ENCODE measurements around the gene NUP205.
"Not testable (repeated sequence)": the region's sequence is repeated elsewhere in the genome, so short reads cannot be mapped to it uniquely, and the experiment has no call there.

Gene NUP205

DNA sequence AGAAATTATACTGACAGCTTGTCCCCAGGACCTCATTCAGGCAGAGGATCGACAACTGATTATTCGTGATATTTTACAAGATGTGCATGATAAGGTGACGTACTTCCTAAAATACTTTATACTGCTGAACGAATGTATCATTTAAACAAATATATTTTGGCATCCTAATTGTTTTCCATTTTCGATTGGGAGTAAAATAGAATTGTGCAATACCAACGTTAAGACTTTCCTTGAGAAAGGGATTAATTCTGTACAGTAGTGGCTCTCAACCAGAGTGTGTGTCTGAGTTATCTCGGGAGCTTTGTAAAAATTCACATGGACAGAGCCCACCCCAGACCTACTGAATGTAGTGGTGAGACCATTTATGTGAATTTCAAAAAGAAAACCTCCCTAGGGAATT lies 60.8 kb downstream of the NUP205 start:
- Histone ChIP-seq H3K9ac (ENCODE audit: low read depth in 1 of 2, low read length in 2 of 2) (no peak overlapping the region), H3K36me3 (ENCODE audit: control insufficient read depth in 1 of 2, insufficient read depth in 2 of 2, low read length in 2 of 2) (peaks cover 19 to 60% of the 10 kb centered on the region in 2 donors), H3K27me3 (ENCODE audit: control insufficient read depth in 1 of 2, insufficient read depth in 2 of 2, low read length in 2 of 2) (no peaks in the 10 kb centered on the region), H3K27ac (ENCODE audit: low read depth, low read length) (no peak overlapping the region), H3K4me1 (ENCODE audit: control insufficient read depth in 1 of 2, insufficient read depth in 2 of 2, low read length in 2 of 2) (no peaks in the 10 kb centered on the region), H3K4me3 (ENCODE audit: low read depth in 1 of 2, low read length in 2 of 2) (no peak overlapping the region), H3K9me3 (ENCODE audit: control insufficient read depth in 1 of 2, low read length in 2 of 2) (no peaks in the 10 kb centered on the region)

DNA sequence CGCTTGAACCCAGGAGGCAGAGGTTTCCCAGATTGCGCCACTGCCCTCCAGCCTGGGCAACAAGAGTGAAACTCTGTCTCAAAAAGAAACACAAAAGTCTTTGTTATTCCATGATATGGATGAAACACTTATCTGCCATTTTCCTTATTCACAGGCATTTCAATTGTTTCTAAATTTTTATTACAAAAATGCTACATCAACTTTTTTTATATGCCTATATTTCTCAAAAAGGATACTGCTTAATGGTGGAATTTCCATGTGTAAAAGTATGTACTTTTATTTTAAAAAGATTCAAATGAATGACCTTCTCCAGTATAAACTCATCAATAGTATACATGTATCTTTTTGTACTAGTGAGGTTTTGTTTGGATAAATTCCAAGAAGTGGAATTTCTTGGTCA lies 62.7 kb downstream of the NUP205 start:
- Histone ChIP-seq H3K9me3 (ENCODE audit: control insufficient read depth in 1 of 2, low read length in 2 of 2) (no peaks in the 10 kb centered on the region), H3K27me3 (ENCODE audit: control insufficient read depth in 1 of 2, insufficient read depth in 2 of 2, low read length in 2 of 2) (no peaks in the 10 kb centered on the region), H3K4me1 (ENCODE audit: control insufficient read depth in 1 of 2, insufficient read depth in 2 of 2, low read length in 2 of 2) (no peaks in the 10 kb centered on the region), H3K27ac (ENCODE audit: low read depth, low read length) (no peak overlapping the region), H3K36me3 (ENCODE audit: control insufficient read depth in 1 of 2, insufficient read depth in 2 of 2, low read length in 2 of 2) (peaks cover 25 to 65% of the 10 kb centered on the region in 2 donors), H3K4me3 (ENCODE audit: low read depth in 1 of 2, low read length in 2 of 2) (no peak overlapping the region), H3K9ac (ENCODE audit: low read depth in 1 of 2, low read length in 2 of 2) (no peak overlapping the region)

DNA sequence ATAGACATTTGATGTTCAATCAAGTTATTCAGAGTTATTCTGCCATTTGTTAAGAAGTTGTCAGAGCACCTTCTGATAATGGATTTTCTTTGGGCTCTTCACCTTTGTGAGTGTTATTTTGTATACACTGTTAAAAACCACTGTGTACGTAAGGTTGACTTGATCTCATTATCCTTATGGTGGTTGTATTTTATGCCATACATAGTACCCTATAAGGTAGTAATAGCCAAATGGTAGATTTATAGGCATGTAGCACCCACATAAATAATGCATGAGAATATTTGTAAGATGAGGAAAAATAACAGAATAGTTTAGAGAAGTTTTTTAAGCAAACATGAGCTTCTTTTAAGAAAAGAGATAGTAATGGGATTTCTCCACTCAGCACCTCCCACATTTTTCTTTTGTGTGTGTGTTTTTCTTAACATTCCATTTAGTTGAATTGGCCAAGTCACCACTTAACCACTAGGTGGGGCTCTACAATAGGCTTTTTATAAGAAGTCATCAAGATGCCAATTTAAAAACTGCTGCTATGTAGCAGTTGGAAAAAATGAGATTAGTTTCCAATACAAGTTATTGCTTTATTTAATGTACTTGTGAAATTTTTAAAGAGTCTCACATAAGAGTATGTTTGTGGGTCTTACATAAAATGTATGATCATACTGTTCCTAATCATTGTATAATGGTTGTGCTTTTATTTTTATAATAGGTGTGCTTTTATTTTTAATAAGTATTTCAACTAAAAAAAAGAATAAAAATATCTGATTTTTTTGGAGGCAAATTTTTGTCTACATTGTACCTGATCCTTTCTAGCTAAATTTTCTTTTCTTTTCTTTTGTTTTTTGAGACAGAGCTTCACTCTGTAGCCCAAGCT lies 63.5 kb downstream of the NUP205 start:
- Histone ChIP-seq H3K27ac (ENCODE audit: low read depth, low read length) (no peak overlapping the region), H3K4me1 (ENCODE audit: control insufficient read depth in 1 of 2, insufficient read depth in 2 of 2, low read length in 2 of 2) (no peaks in the 10 kb centered on the region), H3K9me3 (ENCODE audit: control insufficient read depth in 1 of 2, low read length in 2 of 2) (no peaks in the 10 kb centered on the region), H3K9ac (ENCODE audit: low read depth in 1 of 2, low read length in 2 of 2) (no peak overlapping the region), H3K4me3 (ENCODE audit: low read depth in 1 of 2, low read length in 2 of 2) (no peak overlapping the region), H3K36me3 (ENCODE audit: control insufficient read depth in 1 of 2, insufficient read depth in 2 of 2, low read length in 2 of 2) (peaks cover 31 to 67% of the 10 kb centered on the region in 2 donors), H3K27me3 (ENCODE audit: control insufficient read depth in 1 of 2, insufficient read depth in 2 of 2, low read length in 2 of 2) (no peaks in the 10 kb centered on the region)

DNA sequence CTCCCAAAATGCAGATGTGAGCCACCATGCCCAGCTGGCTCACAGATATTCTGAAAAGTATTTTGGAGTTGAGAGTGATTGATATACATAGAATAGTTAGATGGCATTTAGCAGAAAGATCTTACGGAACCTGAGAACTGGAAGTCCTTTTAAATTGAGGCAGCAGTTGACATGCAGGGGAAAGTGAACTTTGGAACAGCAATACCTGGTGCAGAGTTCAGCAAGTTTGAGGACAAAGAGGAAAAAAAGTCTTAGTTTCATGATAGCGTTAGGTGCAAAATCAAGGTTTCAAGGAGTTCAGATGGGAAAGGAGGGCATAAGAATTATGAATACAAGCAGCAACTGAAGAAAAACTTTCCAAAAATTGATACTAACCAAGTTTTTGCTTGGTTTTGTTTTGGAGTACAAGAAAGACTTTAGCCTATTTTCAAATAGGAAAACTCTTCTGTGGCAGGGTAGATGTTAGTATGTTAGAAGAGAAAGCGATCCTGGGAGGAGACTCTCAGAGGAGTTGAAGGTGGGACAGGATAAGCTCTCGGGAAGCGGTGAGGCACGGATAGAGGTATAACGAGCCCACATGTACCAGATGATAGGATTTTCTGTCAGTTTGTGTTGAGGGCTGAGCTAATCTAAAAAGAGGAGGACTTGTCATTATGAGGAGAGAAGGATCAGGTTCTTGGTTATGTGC lies 76.6 kb downstream of the NUP205 start:
- Histone ChIP-seq H3K4me1 (ENCODE audit: control insufficient read depth in 1 of 2, insufficient read depth in 2 of 2, low read length in 2 of 2) (no peaks in the 10 kb centered on the region), H3K36me3 (ENCODE audit: control insufficient read depth in 1 of 2, insufficient read depth in 2 of 2, low read length in 2 of 2) (peaks cover 24 to 58% of the 10 kb centered on the region in 2 donors)

DNA sequence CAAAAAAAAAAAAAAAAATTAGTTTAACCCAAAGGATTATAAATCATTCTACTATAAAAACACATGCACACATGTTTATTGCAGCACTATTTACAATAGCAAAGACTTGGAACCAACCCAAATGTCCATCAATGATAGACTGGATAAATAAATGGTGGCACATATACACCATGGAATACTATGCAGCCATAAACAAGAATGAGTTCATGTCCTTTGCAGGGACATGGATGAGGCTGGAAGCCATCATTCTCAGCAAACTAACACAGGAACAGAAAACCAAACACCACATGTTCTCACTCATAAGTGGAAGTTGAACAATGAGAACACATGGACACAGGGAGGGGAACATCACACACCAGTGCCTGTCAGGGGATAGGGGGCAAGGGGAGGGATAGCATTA lies 82.0 kb downstream of the NUP205 start:
- H3K4me3 ChIP-seq (ENCODE audit: low read depth in 1 of 2, low read length in 2 of 2); H3K27ac ChIP-seq (ENCODE audit: low read depth, low read length); H3K4me1 ChIP-seq (ENCODE audit: control insufficient read depth in 1 of 2, insufficient read depth in 2 of 2, low read length in 2 of 2); H3K9ac ChIP-seq (ENCODE audit: low read depth in 1 of 2, low read length in 2 of 2); H3K9me3 ChIP-seq (ENCODE audit: control insufficient read depth in 1 of 2, low read length in 2 of 2); H3K27me3 ChIP-seq (ENCODE audit: control insufficient read depth in 1 of 2, insufficient read depth in 2 of 2, low read length in 2 of 2): not testable (repeated sequence)
- peaks cover 41 to 63% of the 10 kb centered on the region in 2 donors for H3K36me3 ChIP-seq (ENCODE audit: control insufficient read depth in 1 of 2, insufficient read depth in 2 of 2, low read length in 2 of 2)

More for the DNA sequence above, 76.6 kb downstream of the NUP205 start:
- Histone ChIP-seq H3K4me3 (ENCODE audit: low read depth in 1 of 2, low read length in 2 of 2) (no peak overlapping the region), H3K9me3 (ENCODE audit: control insufficient read depth in 1 of 2, low read length in 2 of 2) (no peaks in the 10 kb centered on the region), H3K27ac (ENCODE audit: low read depth, low read length) (no peak overlapping the region), H3K9ac (ENCODE audit: low read depth in 1 of 2, low read length in 2 of 2) (no peak overlapping the region), H3K27me3 (ENCODE audit: control insufficient read depth in 1 of 2, insufficient read depth in 2 of 2, low read length in 2 of 2) (no peaks in the 10 kb centered on the region)

DNA sequence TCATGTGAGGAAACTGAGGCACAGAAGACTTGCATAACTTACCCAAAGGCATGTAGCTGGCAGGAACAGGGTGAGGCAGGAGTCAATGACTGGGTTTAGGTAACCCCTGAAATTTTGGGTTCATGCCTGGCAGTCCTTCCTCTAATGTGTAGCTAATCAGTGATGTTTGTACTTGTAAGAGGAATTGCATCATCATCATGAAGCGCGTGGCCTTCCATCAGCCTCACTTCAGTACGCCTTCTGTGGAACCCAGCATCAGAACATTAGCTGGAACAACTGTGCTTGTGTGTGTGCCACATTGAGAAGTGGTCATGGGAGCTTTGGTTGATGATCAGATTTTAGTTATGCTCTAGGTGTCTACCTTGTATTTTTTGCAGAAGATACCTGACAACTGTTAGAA lies 86.4 kb downstream of the NUP205 start:
- no peak overlapping the region for H3K9ac ChIP-seq (ENCODE audit: low read depth in 1 of 2, low read length in 2 of 2)
- no peak overlapping the region for H3K4me3 ChIP-seq (ENCODE audit: low read depth in 1 of 2, low read length in 2 of 2)
- H3K27ac ChIP-seq (ENCODE audit: low read depth, low read length): no peak overlapping the region
- H3K4me1 ChIP-seq (ENCODE audit: control insufficient read depth in 1 of 2, insufficient read depth in 2 of 2, low read length in 2 of 2): no peaks in the 10 kb centered on the region
- H3K27me3 ChIP-seq (ENCODE audit: control insufficient read depth in 1 of 2, insufficient read depth in 2 of 2, low read length in 2 of 2): no peaks in the 10 kb centered on the region
- H3K36me3 ChIP-seq (ENCODE audit: control insufficient read depth in 1 of 2, insufficient read depth in 2 of 2, low read length in 2 of 2): peaks cover 30 to 52% of the 10 kb centered on the region in 2 donors
- no peaks in the 10 kb centered on the region for H3K9me3 ChIP-seq (ENCODE audit: control insufficient read depth in 1 of 2, low read length in 2 of 2)

DNA sequence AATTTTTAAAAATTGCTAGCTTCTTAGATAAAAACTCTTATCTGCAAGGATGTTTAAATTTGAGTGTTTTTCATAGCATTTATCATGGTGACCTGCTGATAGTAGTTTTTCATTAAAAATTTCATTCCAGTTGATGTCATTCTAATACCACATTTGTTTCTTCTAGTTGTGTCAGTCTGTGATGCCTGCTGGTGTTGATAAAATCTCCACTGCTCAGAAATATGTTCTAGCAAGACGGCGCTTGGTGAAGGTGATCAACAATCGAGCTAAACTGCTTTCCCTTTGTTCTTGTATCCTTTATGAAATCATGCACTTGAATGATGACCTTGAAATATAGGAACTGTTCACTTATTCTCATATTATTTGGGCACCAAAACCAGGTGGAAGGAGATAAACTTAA lies 87.0 kb downstream of the NUP205 start:
- no peak overlapping the region for H3K4me3 ChIP-seq (ENCODE audit: low read depth in 1 of 2, low read length in 2 of 2)
- H3K27ac ChIP-seq (ENCODE audit: low read depth, low read length): no peak overlapping the region
- H3K9ac ChIP-seq (ENCODE audit: low read depth in 1 of 2, low read length in 2 of 2): no peak overlapping the region
- no peaks in the 10 kb centered on the region for H3K4me1 ChIP-seq (ENCODE audit: control insufficient read depth in 1 of 2, insufficient read depth in 2 of 2, low read length in 2 of 2)
- H3K36me3 ChIP-seq (ENCODE audit: control insufficient read depth in 1 of 2, insufficient read depth in 2 of 2, low read length in 2 of 2): peaks cover 30 to 52% of the 10 kb centered on the region in 2 donors
- H3K27me3 ChIP-seq (ENCODE audit: control insufficient read depth in 1 of 2, insufficient read depth in 2 of 2, low read length in 2 of 2): no peaks in the 10 kb centered on the region
- no peaks in the 10 kb centered on the region for H3K9me3 ChIP-seq (ENCODE audit: control insufficient read depth in 1 of 2, low read length in 2 of 2)

DNA sequence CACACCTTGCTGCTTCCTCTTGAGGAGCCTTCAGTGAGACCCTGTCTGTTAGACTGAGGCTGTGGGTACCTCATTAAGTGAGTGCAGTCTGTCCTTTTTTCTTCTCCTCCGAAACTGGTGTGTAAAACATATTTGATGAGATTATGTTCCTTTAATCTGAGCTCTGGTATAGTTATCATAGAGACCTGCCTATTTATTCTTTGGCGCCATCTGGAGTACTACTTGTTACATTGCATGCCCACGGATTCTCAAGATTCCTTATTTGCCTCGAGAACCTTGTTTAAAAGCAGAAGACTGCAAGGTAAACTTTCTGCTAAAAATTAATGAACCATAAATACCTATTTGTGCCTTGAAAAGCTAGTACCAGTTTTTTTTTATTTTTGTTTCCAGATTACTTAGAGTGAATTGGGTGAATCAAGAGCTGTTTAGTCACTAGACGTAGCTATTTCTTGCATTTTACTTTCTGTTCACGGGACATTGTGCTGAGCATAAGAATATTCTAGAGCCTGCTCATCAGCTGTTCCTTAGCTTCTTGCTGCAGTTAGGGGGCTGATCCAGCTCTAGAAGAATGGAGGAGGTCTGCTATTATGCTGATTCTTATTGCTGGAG lies 87.7 kb downstream of the NUP205 start:
- H3K27me3 ChIP-seq (ENCODE audit: control insufficient read depth in 1 of 2, insufficient read depth in 2 of 2, low read length in 2 of 2): no peaks in the 10 kb centered on the region
- no peak overlapping the region for H3K9ac ChIP-seq (ENCODE audit: low read depth in 1 of 2, low read length in 2 of 2)
- no peaks in the 10 kb centered on the region for H3K4me1 ChIP-seq (ENCODE audit: control insufficient read depth in 1 of 2, insufficient read depth in 2 of 2, low read length in 2 of 2)
- peaks cover 30 to 49% of the 10 kb centered on the region in 2 donors for H3K36me3 ChIP-seq (ENCODE audit: control insufficient read depth in 1 of 2, insufficient read depth in 2 of 2, low read length in 2 of 2)
- H3K9me3 ChIP-seq (ENCODE audit: control insufficient read depth in 1 of 2, low read length in 2 of 2): no peaks in the 10 kb centered on the region
- no peak overlapping the region for H3K4me3 ChIP-seq (ENCODE audit: low read depth in 1 of 2, low read length in 2 of 2)
- H3K27ac ChIP-seq (ENCODE audit: low read depth, low read length): no peak overlapping the region

DNA sequence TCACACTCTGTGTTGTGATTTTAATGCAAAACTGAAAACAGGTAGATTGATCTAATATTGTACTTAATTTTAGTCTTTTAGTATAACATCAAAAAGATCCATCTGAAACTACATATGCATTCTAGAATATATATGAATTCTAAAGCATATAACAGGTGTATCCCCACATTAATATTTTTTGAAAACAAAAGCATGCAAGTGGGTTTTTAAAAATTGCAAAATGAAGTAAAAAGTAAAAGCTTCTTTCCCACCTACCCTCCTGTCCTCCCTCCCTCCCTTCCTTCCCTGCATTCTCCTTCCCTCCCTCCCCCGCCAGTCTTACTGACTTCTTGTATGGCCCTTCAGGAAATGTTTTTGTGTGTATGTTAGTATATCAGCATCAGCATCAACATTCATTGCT lies 90.0 kb downstream of the NUP205 start:
- no peak overlapping the region for H3K27ac ChIP-seq (ENCODE audit: low read depth, low read length)
- peaks cover 23 to 41% of the 10 kb centered on the region in 2 donors for H3K36me3 ChIP-seq (ENCODE audit: control insufficient read depth in 1 of 2, insufficient read depth in 2 of 2, low read length in 2 of 2)
- H3K27me3 ChIP-seq (ENCODE audit: control insufficient read depth in 1 of 2, insufficient read depth in 2 of 2, low read length in 2 of 2): no peaks in the 10 kb centered on the region
- no peak overlapping the region for H3K4me3 ChIP-seq (ENCODE audit: low read depth in 1 of 2, low read length in 2 of 2)
- no peaks in the 10 kb centered on the region for H3K9me3 ChIP-seq (ENCODE audit: control insufficient read depth in 1 of 2, low read length in 2 of 2)
- H3K9ac ChIP-seq (ENCODE audit: low read depth in 1 of 2, low read length in 2 of 2): no peak overlapping the region
- H3K4me1 ChIP-seq (ENCODE audit: control insufficient read depth in 1 of 2, insufficient read depth in 2 of 2, low read length in 2 of 2): no peaks in the 10 kb centered on the region

DNA sequence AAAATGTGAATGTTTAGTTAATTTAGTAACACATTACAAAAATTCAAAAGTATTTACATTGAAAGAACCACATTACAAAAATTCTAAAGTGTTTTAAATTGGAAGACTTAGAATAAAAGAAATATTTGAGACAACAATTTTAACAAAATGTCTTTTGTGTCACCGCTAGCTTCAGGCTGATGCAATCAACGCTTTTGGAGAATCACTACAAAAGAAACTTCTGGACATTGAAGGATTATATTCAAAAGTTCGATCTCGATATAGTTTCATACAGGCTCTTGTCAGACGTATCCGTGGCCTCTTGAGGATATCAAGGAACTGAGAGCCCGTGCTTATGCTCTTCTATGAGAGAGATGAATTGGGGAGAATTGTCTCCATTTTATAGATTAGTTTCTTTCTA lies 90.5 kb downstream of the NUP205 start:
- Histone ChIP-seq H3K27me3 (ENCODE audit: control insufficient read depth in 1 of 2, insufficient read depth in 2 of 2, low read length in 2 of 2) (no peaks in the 10 kb centered on the region), H3K9me3 (ENCODE audit: control insufficient read depth in 1 of 2, low read length in 2 of 2) (no peaks in the 10 kb centered on the region), H3K9ac (ENCODE audit: low read depth in 1 of 2, low read length in 2 of 2) (no peak overlapping the region), H3K4me1 (ENCODE audit: control insufficient read depth in 1 of 2, insufficient read depth in 2 of 2, low read length in 2 of 2) (no peaks in the 10 kb centered on the region), H3K4me3 (ENCODE audit: low read depth in 1 of 2, low read length in 2 of 2) (no peak overlapping the region), H3K36me3 (ENCODE audit: control insufficient read depth in 1 of 2, insufficient read depth in 2 of 2, low read length in 2 of 2) (peaks cover 19 to 37% of the 10 kb centered on the region in 2 donors), H3K27ac (ENCODE audit: low read depth, low read length) (no peak overlapping the region)

All from duodenal mucosa (tissue), 2 donors.